SK-N-SH (cell line): ENCODE results near the gene CYFIP2.
"Not testable (repeated sequence)": the region's sequence is repeated elsewhere in the genome, so short reads cannot be mapped to it uniquely, and the experiment has no call there.

ENCODE experiments used
- CHD2 ChIP-seq: fragments of 150-350 bp; IDR thresholded peaks from 2 replicates; pipeline ENCODE4 v1.6.1; 2018; ENCODE audit warnings: low read length; ENCODE audit not compliant: partially characterized antibody
- EP300 ChIP-seq, 2 experiments: IDR thresholded peaks; 2 replicates each; pipeline versions ENCODE4 v1.4.0 to v1.6.1; 2012; ENCODE audit warnings: borderline replicate concordance in 1 of 2, low read depth in 1 of 2, low read length in 1 of 2
- EZH2phosphoT487 ChIP-seq: fragments of 200-600 bp; sonication (generic); IDR thresholded peaks from 2 replicates; pipeline ENCODE4 v1.6.1; 2017; ENCODE audit warnings: low read depth, mixed run types, mild to moderate bottlenecking, antibody characterized with exemption, moderate library complexity, borderline replicate concordance
- GABPA ChIP-seq: IDR thresholded peaks from 2 replicates; pipeline ENCODE4 v1.4.0; 2012; ENCODE audit warnings: low read depth, mild to moderate bottlenecking
- MAX ChIP-seq: IDR thresholded peaks from 2 replicates; pipeline ENCODE4 v1.4.0; 2012; ENCODE audit warnings: low read depth
- MXI1 ChIP-seq: IDR thresholded peaks from 2 replicates; pipeline ENCODE4 v1.6.1; 2012; ENCODE audit warnings: mild to moderate bottlenecking, low read depth, low read length, improper control_type of control experiment
- NRF1 ChIP-seq: IDR thresholded peaks from 2 replicates; pipeline ENCODE4 v1.6.1; 2012; ENCODE audit warnings: low read depth, mild to moderate bottlenecking, low read length
- POLR2AphosphoS5 ChIP-seq: IDR thresholded peaks from 2 replicates; pipeline ENCODE4 v1.6.1; 2012; ENCODE audit warnings: low read depth, low read length
- RCOR1 ChIP-seq: fragments of 150-350 bp; IDR thresholded peaks from 2 replicates; pipeline ENCODE4 v1.6.1; 2017; ENCODE audit warnings: antibody characterized with exemption, low read length
- RXRA ChIP-seq: IDR thresholded peaks from 2 replicates; pipeline ENCODE4 v1.4.0; 2012; ENCODE audit warnings: low read depth, mild to moderate bottlenecking, borderline replicate concordance
- TAF1 ChIP-seq: IDR thresholded peaks from 2 replicates; pipeline ENCODE4 v1.6.1; 2012; ENCODE audit warnings: low read depth, mild to moderate bottlenecking, low read length, moderate library complexity, borderline replicate concordance
- TF ChIP-seq, protein P1 (sequence below): IDR thresholded peaks from 2 replicates; pipeline ENCODE4 v1.6.1; 2012; ENCODE audit warnings: mild to moderate bottlenecking, low read depth, low read length, moderate library complexity
- TF ChIP-seq, protein P2 (sequence below): fragments of 200-600 bp; sonication (generic); IDR thresholded peaks from 2 replicates; pipeline ENCODE4 v1.6.1; 2017; ENCODE audit warnings: antibody characterized with exemption, mild to moderate bottlenecking, moderate library complexity
- TF ChIP-seq, protein P3 (sequence below): fragments of 150-350 bp; IDR thresholded peaks from 2 replicates; pipeline ENCODE4 v1.6.1; 2017; ENCODE audit warnings: antibody characterized with exemption, low read length, low read depth, borderline replicate concordance

DNA sequence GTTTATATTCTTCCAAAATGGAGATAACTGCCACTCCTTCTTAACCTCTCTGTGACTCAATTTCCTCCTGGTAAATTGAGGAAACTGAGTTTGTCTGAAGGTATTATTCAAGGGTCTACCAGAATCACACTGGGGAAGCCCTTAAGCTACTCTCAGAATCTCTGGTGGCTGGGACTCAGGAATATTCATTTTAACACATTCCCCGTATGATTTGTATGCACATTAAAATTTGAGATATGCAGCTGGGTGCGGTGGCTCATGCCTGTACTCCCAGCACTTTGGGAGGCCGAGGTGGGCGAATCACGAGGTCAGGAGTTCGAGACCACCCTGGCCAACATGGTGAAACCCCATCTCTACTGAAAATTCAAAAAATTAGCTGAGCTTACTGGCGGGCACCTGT lies 21.2 kb upstream of the CYFIP2 start:
- TF ChIP-seq, protein P1, sequence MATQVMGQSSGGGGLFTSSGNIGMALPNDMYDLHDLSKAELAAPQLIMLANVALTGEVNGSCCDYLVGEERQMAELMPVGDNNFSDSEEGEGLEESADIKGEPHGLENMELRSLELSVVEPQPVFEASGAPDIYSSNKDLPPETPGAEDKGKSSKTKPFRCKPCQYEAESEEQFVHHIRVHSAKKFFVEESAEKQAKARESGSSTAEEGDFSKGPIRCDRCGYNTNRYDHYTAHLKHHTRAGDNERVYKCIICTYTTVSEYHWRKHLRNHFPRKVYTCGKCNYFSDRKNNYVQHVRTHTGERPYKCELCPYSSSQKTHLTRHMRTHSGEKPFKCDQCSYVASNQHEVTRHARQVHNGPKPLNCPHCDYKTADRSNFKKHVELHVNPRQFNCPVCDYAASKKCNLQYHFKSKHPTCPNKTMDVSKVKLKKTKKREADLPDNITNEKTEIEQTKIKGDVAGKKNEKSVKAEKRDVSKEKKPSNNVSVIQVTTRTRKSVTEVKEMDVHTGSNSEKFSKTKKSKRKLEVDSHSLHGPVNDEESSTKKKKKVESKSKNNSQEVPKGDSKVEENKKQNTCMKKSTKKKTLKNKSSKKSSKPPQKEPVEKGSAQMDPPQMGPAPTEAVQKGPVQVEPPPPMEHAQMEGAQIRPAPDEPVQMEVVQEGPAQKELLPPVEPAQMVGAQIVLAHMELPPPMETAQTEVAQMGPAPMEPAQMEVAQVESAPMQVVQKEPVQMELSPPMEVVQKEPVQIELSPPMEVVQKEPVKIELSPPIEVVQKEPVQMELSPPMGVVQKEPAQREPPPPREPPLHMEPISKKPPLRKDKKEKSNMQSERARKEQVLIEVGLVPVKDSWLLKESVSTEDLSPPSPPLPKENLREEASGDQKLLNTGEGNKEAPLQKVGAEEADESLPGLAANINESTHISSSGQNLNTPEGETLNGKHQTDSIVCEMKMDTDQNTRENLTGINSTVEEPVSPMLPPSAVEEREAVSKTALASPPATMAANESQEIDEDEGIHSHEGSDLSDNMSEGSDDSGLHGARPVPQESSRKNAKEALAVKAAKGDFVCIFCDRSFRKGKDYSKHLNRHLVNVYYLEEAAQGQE: not testable (repeated sequence)
- TF ChIP-seq, protein P2, sequence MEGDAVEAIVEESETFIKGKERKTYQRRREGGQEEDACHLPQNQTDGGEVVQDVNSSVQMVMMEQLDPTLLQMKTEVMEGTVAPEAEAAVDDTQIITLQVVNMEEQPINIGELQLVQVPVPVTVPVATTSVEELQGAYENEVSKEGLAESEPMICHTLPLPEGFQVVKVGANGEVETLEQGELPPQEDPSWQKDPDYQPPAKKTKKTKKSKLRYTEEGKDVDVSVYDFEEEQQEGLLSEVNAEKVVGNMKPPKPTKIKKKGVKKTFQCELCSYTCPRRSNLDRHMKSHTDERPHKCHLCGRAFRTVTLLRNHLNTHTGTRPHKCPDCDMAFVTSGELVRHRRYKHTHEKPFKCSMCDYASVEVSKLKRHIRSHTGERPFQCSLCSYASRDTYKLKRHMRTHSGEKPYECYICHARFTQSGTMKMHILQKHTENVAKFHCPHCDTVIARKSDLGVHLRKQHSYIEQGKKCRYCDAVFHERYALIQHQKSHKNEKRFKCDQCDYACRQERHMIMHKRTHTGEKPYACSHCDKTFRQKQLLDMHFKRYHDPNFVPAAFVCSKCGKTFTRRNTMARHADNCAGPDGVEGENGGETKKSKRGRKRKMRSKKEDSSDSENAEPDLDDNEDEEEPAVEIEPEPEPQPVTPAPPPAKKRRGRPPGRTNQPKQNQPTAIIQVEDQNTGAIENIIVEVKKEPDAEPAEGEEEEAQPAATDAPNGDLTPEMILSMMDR: not testable (repeated sequence)
- not testable (repeated sequence) for TF ChIP-seq EP300 (IDR thresholded peaks at IDR 0.05; ENCODE audit: borderline replicate concordance in 1 of 2, low read depth in 1 of 2, low read length in 1 of 2); POLR2AphosphoS5; RXRA; GABPA; RCOR1; NRF1; MAX; CHD2; TAF1; MXI1; EZH2phosphoT487
- TF ChIP-seq, protein P3, sequence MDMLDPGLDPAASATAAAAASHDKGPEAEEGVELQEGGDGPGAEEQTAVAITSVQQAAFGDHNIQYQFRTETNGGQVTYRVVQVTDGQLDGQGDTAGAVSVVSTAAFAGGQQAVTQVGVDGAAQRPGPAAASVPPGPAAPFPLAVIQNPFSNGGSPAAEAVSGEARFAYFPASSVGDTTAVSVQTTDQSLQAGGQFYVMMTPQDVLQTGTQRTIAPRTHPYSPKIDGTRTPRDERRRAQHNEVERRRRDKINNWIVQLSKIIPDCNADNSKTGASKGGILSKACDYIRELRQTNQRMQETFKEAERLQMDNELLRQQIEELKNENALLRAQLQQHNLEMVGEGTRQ: not testable (repeated sequence)
